Progenitor cell of endocrine pancreas (in vitro differentiated cells): ENCODE measurements around the gene ASCL2. TPM values are rescaled to one million over a fixed set of nuclear protein-coding genes. Genes with fewer than 3 reads are reported as not detected.

Source experiments
- DNase-seq: peaks from one replicate; pipeline ENCODE4 v3.0.0; 2021; ENCODE audit warnings: low spot score; ENCODE audit not compliant: unreplicated experiment
- H3K27ac Mint-ChIP-seq: 2 replicates; pipeline ENCODE4 v1.8.0; 2021; ENCODE audit warnings: mild to moderate bottlenecking, moderate library complexity, mixed read lengths
- H3K27me3 Mint-ChIP-seq: 2 replicates; pipeline ENCODE4 v1.8.0; 2021; ENCODE audit warnings: mixed read lengths
- H3K36me3 Mint-ChIP-seq: 2 replicates; pipeline ENCODE4 v1.8.0; 2022; ENCODE audit warnings: mixed read lengths; ENCODE audit not compliant: insufficient read depth
- H3K4me1 Mint-ChIP-seq: 2 replicates; pipeline ENCODE4 v1.8.0; 2021; ENCODE audit warnings: low read depth, mixed read lengths
- H3K4me3 Mint-ChIP-seq: 2 replicates; pipeline ENCODE4 v1.8.0; 2021; ENCODE audit warnings: low read depth, mild to moderate bottlenecking, moderate library complexity, mixed read lengths
- H3K9me3 Mint-ChIP-seq: 2 replicates; pipeline ENCODE4 v1.8.0; 2021; ENCODE audit warnings: low read depth, mixed read lengths
- CTCF ChIP-seq: fragments of 200-600 bp; sonication (generic); IDR thresholded peaks from one replicate; pipeline ENCODE4 v1.5.0; 2021; ENCODE audit warnings: antibody characterized with exemption, mild to moderate bottlenecking; ENCODE audit not compliant: unreplicated experiment
- total RNA-seq: library from RNA; stranded (reverse); gene quantifications from 2 replicates; pipeline ENCODE4 v1.2.1, GENCODE V29; 2021

The ASCL2 gene
- total RNA-seq, 1 donor from 2014 or later = 2.4 TPM

GRCh38 chr11:2271327-2272227 is 1.2 kb upstream of the ASCL2 start:
- Mint-ChIP-seq H3K27me3 (peaks cover 66% of the 10 kb centered on the region), H3K4me1 (peaks cover 5% of the 10 kb centered on the region), H3K4me3 (no peak overlapping the region), H3K36me3 (no peaks in the 10 kb centered on the region), H3K9me3 (no peaks in the 10 kb centered on the region), H3K27ac (no peak overlapping the region)
- no peak for DNase-seq
- no peak for TF ChIP-seq CTCF

- no peaks in the 10 kb centered on the region for H3K9me3 Mint-ChIP-seq
- no peak for DNase-seq
- no peak for TF ChIP-seq CTCF
- no peaks in the 10 kb centered on the region for H3K36me3 Mint-ChIP-seq
- peaks cover 5% of the 10 kb centered on the region for H3K4me1 Mint-ChIP-seq
- H3K27ac Mint-ChIP-seq = no peak overlapping the region
- no peak overlapping the region for H3K4me3 Mint-ChIP-seq
- H3K27me3 Mint-ChIP-seq = peaks cover 66% of the 10 kb centered on the region
Observed at GRCh38 chr11:2271077-2271326, 614 bp upstream of the ASCL2 start.

- Mint-ChIP-seq H3K4me3 (no peak overlapping the region), H3K27ac (no peak overlapping the region), H3K36me3 (no peaks in the 10 kb centered on the region), H3K4me1 (peaks cover 5% of the 10 kb centered on the region), H3K27me3 (peaks cover 67% of the 10 kb centered on the region), H3K9me3 (no peaks in the 10 kb centered on the region)
- peak; percentile 44 for DNase-seq
- TF ChIP-seq CTCF = peak; percentile 53
Observed at GRCh38 chr11:2269601-2270321, 627 bp downstream of the ASCL2 start.

- Mint-ChIP-seq H3K36me3 (no peaks in the 10 kb centered on the region), H3K27ac (no peak overlapping the region), H3K27me3 (peaks cover 64% of the 10 kb centered on the region), H3K9me3 (no peaks in the 10 kb centered on the region), H3K4me3 (peak overlapping the region; percentile 60), H3K4me1 (peaks cover 5% of the 10 kb centered on the region)
- no peak for DNase-seq
- no peak for TF ChIP-seq CTCF
Observed at GRCh38 chr11:2268729-2269600, 1.4 kb downstream of the ASCL2 start.
